Astrocyte (in vitro differentiated cells and primary cell): ENCODE data around the gene SLC25A21. TPM values are rescaled to one million over a fixed set of nuclear protein-coding genes. Genes with fewer than 3 reads are reported as not detected.
A peak's percentile ranks its signal among the peaks of the same experiment; 100 is the strongest.

ENCODE experiments used
- DNase-seq: peaks from one replicate; pipeline ENCODE4 v3.0.0-alpha.2; 2010; ENCODE audit warnings: low read depth
- FAIRE-seq: peaks from 2 replicates; lab custom pipeline; 2011; peaks lifted over from hg19 to GRCh38; lab: Jason Lieb, UNC
- H2AFZ ChIP-seq: 2 replicates; pipeline ENCODE4 v1.6.0; 2012; ENCODE audit warnings: low read depth, low read length, inconsistent platforms
- H3K27ac ChIP-seq: 2 replicates; pipeline ENCODE4 v1.5.1; 2011; ENCODE audit warnings: low read depth, low read length, inconsistent platforms
- H3K27me3 ChIP-seq: 2 replicates; pipeline ENCODE4 v1.6.0; 2011; ENCODE audit warnings: low read length, inconsistent platforms; ENCODE audit not compliant: insufficient read depth
- H3K36me3 ChIP-seq: 2 replicates; pipeline ENCODE4 v1.5.1; 2011; ENCODE audit warnings: low read length, inconsistent platforms; ENCODE audit not compliant: insufficient read depth
- H3K4me1 ChIP-seq: 2 replicates; pipeline ENCODE4 v1.5.1; 2011; ENCODE audit warnings: low read length, inconsistent platforms; ENCODE audit not compliant: insufficient read depth
- H3K4me2 ChIP-seq: 2 replicates; pipeline ENCODE4 v1.6.0; 2012; ENCODE audit warnings: low read length, inconsistent platforms
- H3K4me3 ChIP-seq: 2 replicates; pipeline ENCODE4 v1.5.1; 2011; ENCODE audit warnings: low read depth, mild to moderate bottlenecking, low read length, inconsistent platforms; ENCODE audit not compliant: insufficient read depth
- H3K79me2 ChIP-seq: 2 replicates; pipeline ENCODE4 v1.6.0; 2012; ENCODE audit warnings: mild to moderate bottlenecking, low read length, inconsistent platforms; ENCODE audit not compliant: insufficient read depth
- H3K9ac ChIP-seq: 2 replicates; pipeline ENCODE4 v1.6.0; 2012; ENCODE audit warnings: mild to moderate bottlenecking, low read length, inconsistent platforms
- H3K9me3 ChIP-seq: 2 replicates; pipeline ENCODE4 v1.5.1; 2012; ENCODE audit warnings: low read depth, mild to moderate bottlenecking, low read length, inconsistent platforms; ENCODE audit not compliant: insufficient read depth
- H4K20me1 ChIP-seq: 2 replicates; pipeline ENCODE4 v1.6.0; 2012; ENCODE audit warnings: low read length, inconsistent platforms; ENCODE audit not compliant: insufficient read depth
- H3K27ac Mint-ChIP-seq: one replicate; pipeline ENCODE4 v1.8.0; 2021; ENCODE audit warnings: mild to moderate bottlenecking, mixed read lengths; ENCODE audit not compliant: unreplicated experiment
- H3K27me3 Mint-ChIP-seq: one replicate; pipeline ENCODE4 v1.8.0; 2021; ENCODE audit warnings: low read depth, mixed read lengths; ENCODE audit not compliant: unreplicated experiment
- H3K36me3 Mint-ChIP-seq: one replicate; pipeline ENCODE4 v1.8.0; 2021; ENCODE audit warnings: low read depth, mixed read lengths; ENCODE audit not compliant: unreplicated experiment
- H3K4me1 Mint-ChIP-seq: one replicate; pipeline ENCODE4 v1.8.0; 2021; ENCODE audit warnings: low read depth, mixed read lengths; ENCODE audit not compliant: unreplicated experiment
- H3K4me3 Mint-ChIP-seq: one replicate; pipeline ENCODE4 v1.8.0; 2021; ENCODE audit warnings: mild to moderate bottlenecking, moderate library complexity, mixed read lengths; ENCODE audit not compliant: unreplicated experiment
- H3K9me3 Mint-ChIP-seq: one replicate; pipeline ENCODE4 v1.8.0; 2021; ENCODE audit warnings: mild to moderate bottlenecking, mixed read lengths; ENCODE audit not compliant: unreplicated experiment
- CTCF ChIP-seq: IDR thresholded peaks from 2 replicates; pipeline ENCODE4 v1.5.1; 2011; ENCODE audit warnings: low read depth, mild to moderate bottlenecking, inconsistent platforms, low read length, moderate library complexity; ENCODE audit not compliant: insufficient read depth
- EZH2 ChIP-seq: IDR thresholded peaks from 2 replicates; pipeline ENCODE4 v1.6.1; 2012; ENCODE audit warnings: mild to moderate bottlenecking, low read length, inconsistent platforms; ENCODE audit not compliant: insufficient read depth
- total RNA-seq: library from RNA; stranded (reverse); gene quantifications from 2 replicates; pipeline ENCODE4 v1.2.1, GENCODE V29; 2021

Gene SLC25A21
- total RNA-seq, 1 donor from 2014 or later: 1.5 TPM

- Mint-ChIP-seq H3K9me3 (peaks cover 2% of the 10 kb centered on the region), H3K4me1 (peaks cover 5% of the 10 kb centered on the region), H3K36me3 (no peaks in the 10 kb centered on the region), H3K4me3 (no peak overlapping the region), H3K27ac (no peak overlapping the region), H3K27me3 (peaks cover 8% of the 10 kb centered on the region)
- H3K4me3 ChIP-seq: no peak overlapping the region
- H3K27ac ChIP-seq: no peak overlapping the region
- H3K27me3 ChIP-seq: no peaks in the 10 kb centered on the region
- no peaks in the 10 kb centered on the region for H3K9me3 ChIP-seq
- no peak for FAIRE-seq
- no peak overlapping the region for H2AFZ ChIP-seq
- no peak for TF ChIP-seq EZH2
- no peaks in the 10 kb centered on the region for H4K20me1 ChIP-seq
- no peak overlapping the region for H3K9ac ChIP-seq
- H3K4me1 ChIP-seq: no peaks in the 10 kb centered on the region
- no peaks in the 10 kb centered on the region for H3K79me2 ChIP-seq
- H3K4me2 ChIP-seq: no peak overlapping the region
- H3K36me3 ChIP-seq: no peaks in the 10 kb centered on the region
- DNase-seq: no peak
Measured at GRCh38 chr14:36748610-36749213, 423.7 kb downstream of the SLC25A21 start.

- Mint-ChIP-seq H3K27me3 (peaks cover 8% of the 10 kb centered on the region), H3K36me3 (no peaks in the 10 kb centered on the region), H3K4me1 (peaks cover 5% of the 10 kb centered on the region), H3K9me3 (peaks cover 2% of the 10 kb centered on the region), H3K27ac (peak overlapping the region; percentile 21), H3K4me3 (no peak overlapping the region)
- Histone ChIP-seq H4K20me1 (no peaks in the 10 kb centered on the region), H2AFZ (no peak overlapping the region), H3K4me2 (no peak overlapping the region), H3K27ac (no peak overlapping the region), H3K27me3 (no peaks in the 10 kb centered on the region), H3K4me1 (no peaks in the 10 kb centered on the region), H3K9me3 (no peaks in the 10 kb centered on the region), H3K36me3 (no peaks in the 10 kb centered on the region), H3K9ac (no peak overlapping the region), H3K79me2 (no peaks in the 10 kb centered on the region), H3K4me3 (no peak overlapping the region)
- DNase-seq (no peak), FAIRE-seq (no peak)
- peak; percentile 57 for TF ChIP-seq CTCF
- TF ChIP-seq EZH2: no peak
Measured at GRCh38 chr14:36747411-36748184, 424.8 kb downstream of the SLC25A21 start.

GRCh38 chr14:36746872-36747271 is 425.5 kb downstream of the SLC25A21 start:
- no peak overlapping the region for H3K4me3 Mint-ChIP-seq
- FAIRE-seq (no peak), DNase-seq (no peak)
- TF ChIP-seq EZH2 (no peak), CTCF (no peak)
- no peaks in the 10 kb centered on the region for H3K4me1 ChIP-seq
- no peak overlapping the region for H3K27ac Mint-ChIP-seq
- no peak overlapping the region for H3K4me3 ChIP-seq
- H2AFZ ChIP-seq: no peak overlapping the region
- no peak overlapping the region for H3K4me2 ChIP-seq
- H3K27me3 ChIP-seq: no peaks in the 10 kb centered on the region
- no peaks in the 10 kb centered on the region for H3K36me3 Mint-ChIP-seq
- H3K27ac ChIP-seq: no peak overlapping the region
- peaks cover 2% of the 10 kb centered on the region for H3K9me3 Mint-ChIP-seq
- no peaks in the 10 kb centered on the region for H3K36me3 ChIP-seq
- no peaks in the 10 kb centered on the region for H4K20me1 ChIP-seq
- no peaks in the 10 kb centered on the region for H3K9me3 ChIP-seq
- H3K4me1 Mint-ChIP-seq: peaks cover 5% of the 10 kb centered on the region
- H3K79me2 ChIP-seq: no peaks in the 10 kb centered on the region
- peaks cover 8% of the 10 kb centered on the region for H3K27me3 Mint-ChIP-seq
- no peak overlapping the region for H3K9ac ChIP-seq
